ENCODE measurements around the gene PEAK3.

The PEAK3 gene

GRCh38 chr19:2247433-2248101, 34.4 kb downstream of the PEAK3 start:
- no peak for DNase-seq (ENCODE audit: low read depth)
- H3K4me3 ChIP-seq (ENCODE audit: low read length) = no peak overlapping the region
- TF ChIP-seq CTCF (conservative IDR thresholded peaks at IDR 0.05; ENCODE audit: low read length) = no peak

GRCh38 chr19:2246801-2247361, 35.1 kb downstream of the PEAK3 start:
- H3K4me3 ChIP-seq (ENCODE audit: low read length) = no peak overlapping the region
- peak; percentile 36 for DNase-seq (ENCODE audit: low read depth)
- TF ChIP-seq CTCF (conservative IDR thresholded peaks at IDR 0.05; ENCODE audit: low read length) = no peak

- no peak for TF ChIP-seq CTCF (conservative IDR thresholded peaks at IDR 0.05; ENCODE audit: low read length)
- H3K4me3 ChIP-seq (ENCODE audit: low read length) = no peak overlapping the region
- DNase-seq (ENCODE audit: low read depth) = no peak
Observed at GRCh38 chr19:2246014-2246620, 35.9 kb downstream of the PEAK3 start.

- TF ChIP-seq CTCF (conservative IDR thresholded peaks at IDR 0.05; ENCODE audit: low read length) = no peak
- DNase-seq (ENCODE audit: low read depth) = no peak
- H3K4me3 ChIP-seq (ENCODE audit: low read length) = no peak overlapping the region
Observed at GRCh38 chr19:2245273-2245672, 36.7 kb downstream of the PEAK3 start.

GRCh38 chr19:2244486-2244885, 37.5 kb downstream of the PEAK3 start:
- no peak for DNase-seq (ENCODE audit: low read depth)
- H3K4me3 ChIP-seq (ENCODE audit: low read length) = no peak overlapping the region
- no peak for TF ChIP-seq CTCF (conservative IDR thresholded peaks at IDR 0.05; ENCODE audit: low read length)

GRCh38 chr19:2244125-2244411, 37.9 kb downstream of the PEAK3 start:
- no peak for TF ChIP-seq CTCF (conservative IDR thresholded peaks at IDR 0.05; ENCODE audit: low read length)
- H3K4me3 ChIP-seq (ENCODE audit: low read length) = no peak overlapping the region
- no peak for DNase-seq (ENCODE audit: low read depth)
